GM18505 (cell line): ENCODE results near the gene ZDHHC11B.

Source experiments
- ATAC-seq: cut with Tn5 transposase; IDR thresholded peaks from one replicate; pipeline ENCODE4 v1.9.1; 2021; ENCODE audit not compliant: unreplicated experiment
- POLR2A ChIP-seq: IDR thresholded peaks from 4 replicates; pipeline ENCODE4 v1.6.1; 2011; ENCODE audit warnings: borderline replicate concordance; ENCODE audit not compliant: insufficient read depth, insufficient read length; ENCODE audit errors: extremely low read depth

The ZDHHC11B gene

DNA sequence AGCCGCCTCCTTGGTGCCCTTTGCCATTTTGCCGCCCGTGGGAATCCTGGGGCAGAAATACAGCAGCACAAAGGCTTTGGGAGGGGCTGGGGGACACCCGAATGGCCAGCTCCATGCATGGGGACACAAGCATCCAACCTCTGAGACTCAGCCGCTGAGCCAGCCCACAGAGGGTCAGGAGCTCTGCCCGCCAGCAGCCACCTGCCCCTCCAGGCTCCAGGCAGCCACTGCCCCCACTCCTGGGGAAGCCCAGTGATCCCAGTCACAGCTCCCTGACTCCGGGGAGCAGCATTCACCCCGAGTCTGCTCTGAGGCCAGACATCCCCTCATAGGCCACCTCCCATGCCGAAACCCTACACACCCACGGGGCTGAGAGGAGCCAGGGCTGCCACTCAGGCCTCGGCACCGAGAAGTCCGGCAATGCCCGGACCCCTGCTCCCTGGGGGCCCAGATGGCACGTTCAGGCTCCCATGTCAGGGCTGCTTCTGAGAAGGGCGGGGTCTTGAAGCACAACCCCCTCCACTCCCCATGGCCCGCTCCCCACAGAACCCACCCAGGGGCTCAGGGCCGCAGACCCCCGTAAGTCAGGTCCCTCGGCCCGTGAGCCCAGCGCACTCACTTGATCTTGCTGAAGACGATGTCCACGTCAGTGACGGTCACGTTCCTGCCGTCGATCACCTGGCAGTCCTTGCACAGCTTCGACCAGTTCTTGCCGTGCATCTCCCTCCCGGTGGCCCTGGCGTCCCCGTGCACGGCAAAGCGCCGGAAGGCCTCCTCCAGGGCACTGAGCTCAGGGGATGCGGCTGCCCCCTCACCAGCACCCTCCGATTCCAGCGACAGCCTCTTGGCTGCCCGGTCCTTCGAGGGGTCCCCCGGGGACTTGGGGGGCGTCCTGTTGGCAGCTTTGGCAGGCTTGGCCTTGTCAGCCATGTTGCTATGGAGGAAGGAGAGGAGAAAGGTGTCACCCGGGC, 107.1 kb downstream of the ZDHHC11B start:
- TF ChIP-seq POLR2A = no peak
- no peak for ATAC-seq

DNA sequence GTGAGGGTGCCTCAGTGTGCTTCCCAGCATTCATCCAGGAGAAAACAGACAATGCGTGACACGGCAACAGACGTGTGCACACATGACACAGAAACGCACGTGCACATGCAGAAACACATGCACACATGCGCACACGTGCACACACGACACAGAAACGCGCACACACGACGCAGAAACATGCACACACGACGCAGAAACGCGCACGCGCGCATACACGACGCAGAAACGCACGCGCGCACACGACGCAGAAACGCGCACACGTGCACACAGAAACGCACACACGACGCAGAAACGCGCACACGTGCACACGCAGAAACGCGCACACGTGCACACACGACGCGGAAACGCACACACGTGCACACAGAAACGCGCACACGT, 107.8 kb downstream of the ZDHHC11B start:
- ATAC-seq = no peak
- TF ChIP-seq POLR2A = no peak

DNA sequence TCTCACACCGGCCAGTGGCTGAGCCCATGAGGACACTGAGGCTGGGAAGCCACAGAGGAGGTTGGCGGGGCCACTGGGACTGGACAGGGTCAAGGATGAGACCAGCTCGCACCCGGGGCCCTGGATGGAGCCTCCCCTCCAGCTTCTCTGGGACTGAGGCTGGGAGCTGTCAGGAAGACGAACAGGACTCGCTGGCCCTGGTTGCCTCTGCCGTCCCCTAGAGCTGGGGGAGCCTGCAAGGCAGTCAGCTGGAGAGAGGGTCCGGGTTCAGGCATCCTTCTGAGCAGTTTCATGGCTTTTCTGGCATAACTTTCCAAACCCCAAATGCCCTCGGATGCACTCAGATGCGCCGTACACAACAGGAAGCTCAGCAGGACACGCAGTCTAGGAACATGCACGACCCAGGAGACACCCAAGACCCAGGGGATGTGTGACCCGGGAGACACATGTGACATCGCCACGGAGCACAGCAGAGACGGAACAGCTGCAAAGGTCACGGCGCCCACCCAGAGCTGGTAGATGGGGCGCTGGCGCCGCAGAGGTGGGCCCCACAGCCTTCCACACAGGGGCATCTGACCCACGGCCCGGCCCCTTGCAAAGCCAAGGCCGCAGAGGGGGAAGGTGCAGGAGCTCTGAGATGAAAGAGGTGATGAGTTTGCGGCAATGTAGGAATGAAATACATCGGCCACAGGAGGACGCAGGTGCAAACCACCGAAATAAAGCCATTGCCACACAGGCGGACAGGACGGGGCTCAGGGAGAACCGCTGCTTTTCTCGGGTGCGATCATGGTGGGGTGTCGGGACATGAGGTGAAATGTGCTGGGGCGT, 108.4 kb downstream of the ZDHHC11B start:
- no peak for TF ChIP-seq POLR2A
- ATAC-seq = no peak

DNA sequence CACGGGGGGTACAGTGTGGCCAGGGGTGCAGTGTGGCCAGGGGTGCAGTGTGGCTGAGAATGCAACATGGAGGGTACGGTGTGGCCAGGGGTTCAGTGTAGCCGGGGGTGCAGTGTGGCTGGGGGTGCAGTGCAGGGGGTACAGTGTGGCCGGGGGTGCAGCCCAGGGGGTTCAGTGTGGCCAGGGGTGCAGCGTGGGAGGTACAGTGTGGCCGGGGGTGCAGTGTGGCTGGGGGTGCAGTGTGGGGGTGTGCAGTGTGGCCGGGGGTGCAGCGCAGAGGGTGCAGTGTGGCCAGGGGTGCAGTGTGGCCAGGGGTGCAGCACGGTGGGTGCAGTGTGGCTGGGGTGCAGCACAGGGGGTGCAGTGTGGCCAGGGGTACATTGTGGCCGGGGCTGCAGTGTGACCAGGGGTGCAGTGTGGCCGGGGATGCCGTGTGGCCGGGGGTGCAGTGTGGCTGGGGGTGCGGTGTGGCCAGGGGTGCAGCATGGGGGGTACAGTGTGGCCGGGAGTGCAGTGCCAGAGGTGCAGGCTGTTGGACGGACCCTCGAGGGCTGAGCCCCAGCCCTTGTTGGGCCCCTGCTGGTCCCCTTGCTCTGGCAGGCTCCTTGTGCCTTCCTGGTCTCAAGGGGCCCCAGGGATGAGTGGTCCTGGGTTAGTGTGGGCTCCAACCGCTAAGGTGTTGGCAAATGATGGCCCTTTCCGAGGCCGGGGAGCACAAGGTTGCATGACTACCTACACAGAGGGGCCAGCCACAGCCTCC, 109.2 kb downstream of the ZDHHC11B start:
- ATAC-seq = no peak
- no peak for TF ChIP-seq POLR2A

DNA sequence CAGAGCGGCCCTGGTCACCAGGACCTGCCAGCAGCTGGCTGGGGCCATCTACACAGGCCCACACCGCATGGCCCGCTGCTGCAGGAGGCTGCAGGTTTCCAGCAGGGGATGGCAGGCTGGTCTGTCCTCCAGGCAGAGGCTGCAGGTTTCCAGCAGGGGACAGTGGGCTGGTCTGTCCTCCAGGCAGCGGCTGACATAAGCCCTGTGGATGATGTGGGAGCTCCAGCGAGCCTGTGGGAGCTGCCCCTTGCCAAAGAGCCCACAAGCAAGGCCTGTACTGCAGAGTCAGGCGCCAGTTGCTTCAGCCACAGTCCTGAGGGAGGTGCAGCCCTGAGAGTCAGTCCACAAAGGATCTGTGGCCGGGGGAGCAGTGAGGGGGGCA, 109.9 kb downstream of the ZDHHC11B start:
- ATAC-seq = no peak
- TF ChIP-seq POLR2A = no peak

DNA sequence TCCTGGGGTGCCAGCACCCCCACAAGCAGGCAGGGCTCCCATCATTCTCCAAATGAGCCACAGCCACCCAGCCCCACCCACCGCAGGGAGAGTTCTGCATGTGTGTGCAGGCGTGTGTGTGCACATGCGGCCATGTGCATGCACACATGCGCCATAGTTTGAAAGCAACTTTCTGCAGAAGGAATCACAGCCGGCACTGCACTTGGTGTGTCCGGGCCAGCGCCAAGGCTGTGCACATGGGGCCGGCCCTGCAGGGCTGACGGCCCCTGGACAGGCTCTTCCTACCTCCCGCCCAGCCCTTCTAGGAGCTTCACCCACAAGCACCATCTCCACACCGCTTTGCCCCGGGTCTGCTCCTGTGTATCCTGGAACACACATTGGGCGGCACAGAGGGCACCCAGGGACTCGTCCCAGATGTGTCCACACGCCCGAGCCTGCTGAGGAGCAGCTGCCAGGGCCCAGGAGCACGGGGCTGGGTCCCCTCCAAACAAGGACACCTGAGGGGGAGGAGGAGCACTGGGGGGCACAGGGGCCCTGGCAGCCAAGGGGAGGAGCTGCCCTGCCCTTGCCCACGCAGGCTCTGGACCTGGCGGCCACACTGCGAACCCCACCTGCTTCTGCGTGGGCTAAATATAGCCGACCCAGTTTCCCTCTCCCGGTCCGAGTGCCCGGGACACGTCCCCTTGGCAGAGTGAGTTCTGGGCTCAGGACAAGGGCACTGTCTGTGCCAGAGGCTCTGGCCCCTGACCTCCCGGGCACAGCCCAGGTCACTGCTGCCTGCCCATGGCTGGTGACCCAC, 110.5 kb downstream of the ZDHHC11B start:
- no peak for TF ChIP-seq POLR2A
- no peak for ATAC-seq

DNA sequence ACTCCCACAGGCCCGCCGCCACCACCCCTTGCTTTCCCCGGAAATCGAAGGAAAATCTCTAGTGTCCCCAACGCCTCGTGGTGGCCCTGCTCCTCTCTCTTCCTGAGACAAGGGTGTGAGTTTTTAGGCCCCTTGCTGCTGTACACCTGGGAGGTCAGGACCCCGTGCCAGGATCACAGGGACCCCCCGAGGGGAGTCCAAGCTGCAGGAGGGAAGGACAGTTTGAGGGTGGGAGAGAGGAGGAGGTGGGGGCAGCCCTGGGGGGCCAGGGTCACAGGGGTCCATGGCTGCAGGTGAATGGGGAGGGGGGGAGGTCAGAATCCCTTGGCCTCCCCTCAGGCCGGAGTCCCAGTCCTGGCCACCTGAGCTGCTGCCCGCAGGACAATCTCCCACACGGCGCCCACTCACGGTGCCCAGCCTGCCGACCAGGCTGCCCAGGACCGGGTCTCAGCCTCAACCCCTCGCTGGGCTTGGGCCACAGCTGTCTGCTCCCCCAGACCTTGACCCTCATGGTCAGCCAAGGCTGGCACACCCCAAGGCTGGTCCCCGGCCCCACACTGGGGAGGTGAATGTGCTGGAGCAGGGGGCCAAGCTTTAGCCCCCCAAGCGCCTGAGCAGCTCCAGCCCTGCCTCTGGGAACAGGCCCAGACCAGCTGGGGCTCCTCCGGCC, 111.2 kb downstream of the ZDHHC11B start:
- ATAC-seq = no peak
- no peak for TF ChIP-seq POLR2A

DNA sequence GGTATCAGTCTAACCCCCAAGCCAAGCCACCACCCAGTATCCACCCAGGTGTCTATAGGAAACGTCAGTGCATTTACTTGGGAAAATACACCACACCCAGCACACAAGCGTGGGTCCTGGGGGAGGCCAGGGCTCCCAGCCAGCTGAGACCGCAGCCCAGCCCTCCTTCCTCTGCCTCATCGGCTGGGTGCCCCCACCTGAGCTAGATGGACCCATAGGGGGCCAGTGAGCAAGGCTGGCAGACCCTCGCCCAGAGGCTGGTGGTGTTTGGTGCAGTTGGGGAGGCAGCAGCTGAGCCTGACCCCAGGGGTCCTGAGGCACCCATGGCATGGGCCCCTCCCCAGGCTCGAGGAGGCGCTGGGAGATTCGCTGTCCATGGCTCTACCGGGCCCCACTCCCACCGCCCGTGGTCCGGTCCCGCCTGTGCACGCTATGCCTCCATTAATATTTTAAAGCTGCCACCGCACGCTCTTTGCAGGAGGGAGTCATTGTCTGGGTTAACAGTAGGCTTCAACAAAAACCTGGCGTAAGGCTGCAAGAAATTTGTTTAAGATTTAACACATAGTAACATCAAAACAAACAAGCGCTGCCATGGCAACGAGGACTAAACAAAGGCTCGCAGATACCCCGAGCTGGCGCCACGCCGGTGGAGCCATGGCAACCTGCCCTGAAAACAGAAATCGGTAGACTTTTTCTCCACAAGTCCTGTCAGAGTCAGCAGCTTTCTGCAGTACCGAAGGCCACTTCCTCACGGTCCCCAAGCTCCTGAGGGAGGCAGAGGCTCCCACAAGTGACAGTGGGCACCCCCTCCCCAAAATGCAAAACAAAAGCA, 112.0 kb downstream of the ZDHHC11B start:
- no peak for TF ChIP-seq POLR2A
- no peak for ATAC-seq

DNA sequence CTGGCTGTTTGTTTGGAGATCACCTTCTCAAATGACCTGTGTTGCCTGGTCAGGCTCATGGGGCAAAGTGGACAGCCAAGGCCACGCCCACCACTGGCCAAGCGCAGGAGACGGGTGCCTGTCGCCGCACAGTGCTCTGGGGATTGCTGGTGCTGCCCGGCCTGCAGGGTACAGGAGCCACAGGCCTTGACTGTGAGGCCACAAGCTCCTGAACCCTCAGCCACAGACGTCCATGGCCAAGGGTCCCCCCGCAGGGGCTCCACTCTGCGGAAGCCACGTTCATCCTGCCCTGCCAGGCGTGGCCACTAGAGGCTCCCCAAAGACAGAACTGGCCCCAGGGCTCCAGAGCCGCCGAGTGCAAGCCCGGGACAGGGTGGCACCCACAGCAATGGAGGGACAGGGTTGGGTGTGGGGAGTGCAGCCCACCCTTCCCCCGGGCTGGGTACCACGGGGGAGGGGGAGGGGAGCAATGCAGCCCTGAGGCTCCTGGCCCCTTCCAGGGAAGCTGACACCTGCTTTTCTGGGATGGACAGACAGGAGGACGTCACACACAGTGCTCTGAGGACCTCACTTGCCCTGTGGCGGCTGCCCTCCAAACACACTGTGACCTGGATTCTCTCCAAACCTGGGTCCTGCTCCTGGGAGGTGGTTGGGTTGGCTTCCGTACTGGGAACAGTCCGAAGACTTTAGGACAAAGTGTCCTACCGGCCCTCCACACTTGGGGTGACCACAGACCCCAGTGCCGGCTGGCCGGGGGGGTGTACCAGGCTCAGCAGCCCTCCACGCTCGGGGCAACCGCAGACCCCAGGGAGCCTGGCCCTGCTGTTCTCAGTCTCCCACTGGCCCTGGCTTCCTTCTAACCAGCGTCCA, 112.8 kb downstream of the ZDHHC11B start:
- peak; percentile 54 for ATAC-seq
- TF ChIP-seq POLR2A = no peak
